Endodermal cell (in vitro differentiated cells): Measurements from ENCODE around the gene STXBP3. TPM values are rescaled to one million over a fixed set of nuclear protein-coding genes. Genes with fewer than 3 reads are reported as not detected.

Experiments
- DNase-seq: peaks from one replicate; pipeline ENCODE4 v3.0.0-alpha.2; 2017
- H3K27ac ChIP-seq: 2 replicates; pipeline ENCODE4 v1.5.1; 2013; ENCODE audit warnings: mild to moderate bottlenecking, low read depth, low read length, moderate library complexity
- H3K27me3 ChIP-seq: 2 replicates; pipeline ENCODE4 v1.6.1; 2013; ENCODE audit warnings: mild to moderate bottlenecking, low read length, moderate library complexity; ENCODE audit not compliant: insufficient read depth, control insufficient read depth, poor library complexity, severe bottlenecking
- H3K36me3 ChIP-seq: 2 replicates; pipeline ENCODE4 v1.7.0; 2013; ENCODE audit warnings: mild to moderate bottlenecking, low read length, moderate library complexity; ENCODE audit not compliant: control insufficient read depth, insufficient read depth
- H3K4me1 ChIP-seq: one replicate; pipeline ENCODE4 v1.7.0; 2013; ENCODE audit warnings: low read length; ENCODE audit not compliant: control insufficient read depth, insufficient read depth
- H3K4me3 ChIP-seq: 2 replicates; pipeline ENCODE4 v1.5.1; 2013; ENCODE audit warnings: mild to moderate bottlenecking, low read length, moderate library complexity
- H3K9ac ChIP-seq: 2 replicates; pipeline ENCODE4 v1.6.1; 2013; ENCODE audit warnings: mild to moderate bottlenecking, low read length, moderate library complexity; ENCODE audit not compliant: poor library complexity, severe bottlenecking; ENCODE audit errors: extremely low read depth
- H3K9me3 ChIP-seq: 2 replicates; pipeline ENCODE4 v1.6.1; 2013; ENCODE audit warnings: mild to moderate bottlenecking, low read length, moderate library complexity; ENCODE audit not compliant: control insufficient read depth
- H3K27ac Mint-ChIP-seq: 2 replicates; pipeline ENCODE4 v1.8.0; 2020; ENCODE audit warnings: mixed read lengths
- H3K27me3 Mint-ChIP-seq: 2 replicates; pipeline ENCODE4 v1.8.0; 2021; ENCODE audit warnings: mild to moderate bottlenecking, mixed read lengths; ENCODE audit not compliant: insufficient read depth
- H3K36me3 Mint-ChIP-seq: 2 replicates; pipeline ENCODE4 v1.8.0; 2020; ENCODE audit warnings: low read depth, mixed read lengths
- H3K4me1 Mint-ChIP-seq: 2 replicates; pipeline ENCODE4 v1.8.0; 2020; ENCODE audit warnings: mixed read lengths
- H3K4me3 Mint-ChIP-seq: 2 replicates; pipeline ENCODE4 v1.8.0; 2020; ENCODE audit warnings: mild to moderate bottlenecking, moderate library complexity, mixed read lengths
- H3K9me3 Mint-ChIP-seq: 2 replicates; pipeline ENCODE4 v1.8.0; 2020; ENCODE audit warnings: mild to moderate bottlenecking, mixed read lengths
- WGBS, 2 experiments: methylation state at CpG; one replicate each; pipeline versions ENCODE4 v1.1.5 to v1.1.7; 2013; ENCODE audit warnings: missing lambda C conversion rate in 2 of 2, mixed read lengths in 1 of 2; ENCODE audit not compliant: insufficient coverage in 1 of 2, insufficient read length in 1 of 2; 5-methylcytosine and 5-hydroxymethylcytosine counted together
- total RNA-seq, 2 donors: library from RNA; stranded (reverse); fragmentation: NEBNext Ultra II Directional in 1 of 2; extraction: Animal tissue kit (Norgen Biotek cat#: 25700) in 1 of 2; gene quantifications; 2 replicates in 1 of 2; 3 replicates in 1 of 2; pipeline ENCODE4 v1.2.1, GENCODE V29; 2021
- TF ChIP-seq, protein P1 (sequence below): fragments of 200-600 bp; sonication (generic); conservative IDR thresholded peaks from 2 replicates; pipeline ENCODE4 v1.5.0; 2021; ENCODE audit warnings: antibody characterized with exemption, mild to moderate bottlenecking

Gene STXBP3
- total RNA-seq, 2 donors from 2014 or later = 37.4 to 38.5 TPM

DNA sequence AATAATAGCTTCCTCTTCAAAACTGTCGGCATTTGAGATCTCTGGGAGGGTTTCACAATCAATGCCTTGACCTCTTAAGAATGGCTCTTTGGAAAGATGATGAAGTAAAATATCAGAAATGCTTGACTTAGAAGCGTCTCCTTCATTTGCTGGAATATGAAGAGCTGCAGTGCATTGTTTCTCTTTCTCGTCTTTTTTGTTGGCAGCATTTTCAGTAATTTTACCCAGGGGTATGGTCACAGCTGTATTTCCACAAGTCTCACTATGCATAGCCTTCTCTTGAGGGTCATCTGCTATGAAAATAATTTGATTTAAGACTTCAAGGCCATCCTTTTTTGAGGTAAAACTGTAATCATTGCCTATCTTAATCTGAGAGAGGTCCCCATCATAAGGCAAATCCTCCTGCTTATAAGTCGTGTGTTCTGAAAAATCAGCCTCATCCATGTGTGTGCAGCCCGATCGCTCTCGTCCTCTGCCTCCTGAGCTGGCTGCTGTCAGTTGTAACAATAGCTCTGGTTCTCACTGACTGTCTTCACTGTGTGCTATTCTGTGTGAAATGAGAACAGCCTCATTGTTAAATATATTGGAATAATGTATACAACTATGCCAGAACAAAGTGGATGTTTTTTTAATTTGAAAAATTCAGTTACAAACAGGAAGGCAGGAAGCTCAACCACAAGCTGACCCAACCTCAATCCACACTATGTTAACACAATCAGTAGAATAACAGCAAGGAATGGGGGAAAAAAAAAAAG is 105.9 kb downstream of the STXBP3 start:
- Histone ChIP-seq H3K4me1 (no peaks in the 10 kb centered on the region), H3K27me3 (no peaks in the 10 kb centered on the region), H3K4me3 (no peak overlapping the region), H3K9me3 (no peaks in the 10 kb centered on the region), H3K36me3 (no peaks in the 10 kb centered on the region), H3K27ac (no peak overlapping the region), H3K9ac (no peak overlapping the region)
- no peaks in the 10 kb centered on the region for H3K36me3 Mint-ChIP-seq
- DNase-seq = no peak
- H3K27ac Mint-ChIP-seq = no peak overlapping the region
- H3K27me3 Mint-ChIP-seq = peaks cover 3% of the 10 kb centered on the region
- TF ChIP-seq, protein P1, sequence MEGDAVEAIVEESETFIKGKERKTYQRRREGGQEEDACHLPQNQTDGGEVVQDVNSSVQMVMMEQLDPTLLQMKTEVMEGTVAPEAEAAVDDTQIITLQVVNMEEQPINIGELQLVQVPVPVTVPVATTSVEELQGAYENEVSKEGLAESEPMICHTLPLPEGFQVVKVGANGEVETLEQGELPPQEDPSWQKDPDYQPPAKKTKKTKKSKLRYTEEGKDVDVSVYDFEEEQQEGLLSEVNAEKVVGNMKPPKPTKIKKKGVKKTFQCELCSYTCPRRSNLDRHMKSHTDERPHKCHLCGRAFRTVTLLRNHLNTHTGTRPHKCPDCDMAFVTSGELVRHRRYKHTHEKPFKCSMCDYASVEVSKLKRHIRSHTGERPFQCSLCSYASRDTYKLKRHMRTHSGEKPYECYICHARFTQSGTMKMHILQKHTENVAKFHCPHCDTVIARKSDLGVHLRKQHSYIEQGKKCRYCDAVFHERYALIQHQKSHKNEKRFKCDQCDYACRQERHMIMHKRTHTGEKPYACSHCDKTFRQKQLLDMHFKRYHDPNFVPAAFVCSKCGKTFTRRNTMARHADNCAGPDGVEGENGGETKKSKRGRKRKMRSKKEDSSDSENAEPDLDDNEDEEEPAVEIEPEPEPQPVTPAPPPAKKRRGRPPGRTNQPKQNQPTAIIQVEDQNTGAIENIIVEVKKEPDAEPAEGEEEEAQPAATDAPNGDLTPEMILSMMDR = no peak
- no peak overlapping the region for H3K4me3 Mint-ChIP-seq
- H3K4me1 Mint-ChIP-seq = peaks cover 8% of the 10 kb centered on the region
- 85 to 93% methylated on average over 3 to 7 of the region's 7 CpGs for WGBS, 2 experiments
- no peaks in the 10 kb centered on the region for H3K9me3 Mint-ChIP-seq

GRCh38 chr1:108854221-108855019 is 107.9 kb downstream of the STXBP3 start:
- Mint-ChIP-seq H3K27ac (no peak overlapping the region), H3K4me3 (no peak overlapping the region), H3K4me1 (peaks cover 5% of the 10 kb centered on the region), H3K9me3 (no peaks in the 10 kb centered on the region), H3K36me3 (no peaks in the 10 kb centered on the region), H3K27me3 (peaks cover 3% of the 10 kb centered on the region)
- 88 to 90% methylated on average over 2 to 3 of the region's 3 CpGs for WGBS, 2 experiments
- H3K9ac ChIP-seq = no peak overlapping the region
- H3K9me3 ChIP-seq = no peaks in the 10 kb centered on the region
- no peaks in the 10 kb centered on the region for H3K4me1 ChIP-seq
- H3K4me3 ChIP-seq = no peak overlapping the region
- TF ChIP-seq, protein P1 = no peak
- H3K27ac ChIP-seq = no peak overlapping the region
- no peak for DNase-seq
- H3K27me3 ChIP-seq = no peaks in the 10 kb centered on the region
- H3K36me3 ChIP-seq = no peaks in the 10 kb centered on the region

DNA sequence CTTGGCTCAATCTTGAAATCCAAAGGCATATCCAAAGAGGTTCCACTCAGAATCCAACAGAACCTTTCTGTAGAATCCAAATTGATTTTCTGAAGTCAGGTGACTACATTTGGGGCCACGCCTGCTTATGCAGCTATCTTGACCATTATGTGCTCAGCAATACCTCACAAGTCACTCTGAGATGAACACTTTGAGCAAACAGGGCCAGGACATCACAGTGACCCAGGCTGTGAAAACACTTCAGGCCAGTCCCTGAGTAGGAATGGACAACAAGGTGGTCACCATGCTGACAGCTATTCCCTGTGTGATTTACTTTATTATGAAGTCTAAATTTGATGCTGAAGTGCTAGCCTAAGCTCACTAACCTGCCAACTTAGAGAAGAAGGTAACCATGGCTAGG is 110.5 kb downstream of the STXBP3 start, which contains the start of gene AKNAD1:
AKNAD1 (minus strand) TSS at position 101 of the 400 bp plus-strand sequence. CDS start 4,430 bp downstream, outside the sequence.
- Mint-ChIP-seq H3K4me3 (no peak within 1 kb of the TSS), H3K4me1 (peaks cover 11% of the 10 kb centered on the region), H3K27ac (no peak within 1 kb of the TSS), H3K27me3 (no peaks in the 10 kb centered on the region), H3K36me3 (no peaks in the 10 kb centered on the region), H3K9me3 (no peaks in the 10 kb centered on the region)
- TF ChIP-seq, protein P1 = no peak
- H3K9ac ChIP-seq = no peak within 1 kb of the TSS
- H3K9me3 ChIP-seq = no peaks in the 10 kb centered on the region
- no peaks in the 10 kb centered on the region for H3K27me3 ChIP-seq
- no peak within 1 kb of the TSS for H3K27ac ChIP-seq
- WGBS, 2 experiments = 83% methylated on average over 1 of the region's 1 CpG
- no peaks in the 10 kb centered on the region for H3K36me3 ChIP-seq
- no peak within 1 kb of the TSS for H3K4me3 ChIP-seq
- DNase-seq = no peak
- H3K4me1 ChIP-seq = no peaks in the 10 kb centered on the region
